Mucosa of descending colon (tissue), 3 donors: ENCODE data around the gene GREM2. TPM values are rescaled to one million over a fixed set of nuclear protein-coding genes. Genes with fewer than 3 reads are reported as not detected.

ENCODE experiments used
- ATAC-seq: fragments of 200-7000 bp; cut with Tn5 transposase; one replicate; pipeline ENCODE4 v1.9.1; 2020; ENCODE audit warnings: mild to moderate bottlenecking, moderate library complexity
- DNase-seq, 3 donors: peaks; one replicate each; pipeline ENCODE4 v3.0.0-alpha.2; 2020
- H3K36me3 ChIP-seq: fragments of 200-600 bp; one replicate; pipeline ENCODE4 v1.8.0; 2021; ENCODE audit warnings: low read depth, mild to moderate bottlenecking
- H3K4me1 ChIP-seq: fragments of 200-600 bp; one replicate; pipeline ENCODE4 v1.8.0; 2021; ENCODE audit warnings: low read depth, mild to moderate bottlenecking
- H3K4me3 ChIP-seq: fragments of 200-600 bp; one replicate; pipeline ENCODE4 v1.8.0; 2021; ENCODE audit warnings: mild to moderate bottlenecking
- H3K9me3 ChIP-seq: fragments of 200-600 bp; one replicate; pipeline ENCODE4 v1.8.0; 2021; ENCODE audit warnings: mild to moderate bottlenecking
- intact Hi-C, 2 donors: fragments of 100-400 bp; cut with DNase I in 1 of 2; cut with micrococcal nuclease in 1 of 2; formaldehyde crosslinking; loops; one replicate each; pipeline versions ENCODE4 v1.11.0 to v1.11.1; 2022; cut with DNase I, micrococcal nuclease
- total RNA-seq, 3 donors: library from RNA; stranded (reverse); fragmentation: NEBNext Ultra II Directional in 2 of 3; extraction: Animal tissue kit (Norgen Biotek cat#: 25700) in 2 of 3; gene quantifications; one replicate each; pipeline versions ENCODE4 v1.2.1 to v1.2.4, GENCODE V29; 2021 to 2023
- TF ChIP-seq, protein P1 (sequence below): fragments of 200-600 bp; IDR thresholded peaks from one replicate; pipeline ENCODE4 v1.8.0; 2022; ENCODE audit warnings: antibody characterized with exemption, mild to moderate bottlenecking
- donor health status: DM: no; HTN: no; CAD: no; lungs with moderate emphysema.
- donor health status: DM: no; HTN: no; CAD: no.
- donor health status: DM: no; HTN: yes; CAD: no.

The GREM2 gene
- total RNA-seq, 3 donors from 2014 or later: 5.1 to 25.5 (median 6.0) TPM

GRCh38 chr1:240591078-240591477, 20.9 kb downstream of the GREM2 start:
- Histone ChIP-seq H3K9me3 (no peaks in the 10 kb centered on the region), H3K36me3 (no peaks in the 10 kb centered on the region), H3K4me3 (no peak overlapping the region), H3K4me1 (peaks cover 11% of the 10 kb centered on the region)
- DNase-seq (no peak), ATAC-seq (peak; percentile 48)
- intact Hi-C loops: no loop called here
- TF ChIP-seq, protein P1, sequence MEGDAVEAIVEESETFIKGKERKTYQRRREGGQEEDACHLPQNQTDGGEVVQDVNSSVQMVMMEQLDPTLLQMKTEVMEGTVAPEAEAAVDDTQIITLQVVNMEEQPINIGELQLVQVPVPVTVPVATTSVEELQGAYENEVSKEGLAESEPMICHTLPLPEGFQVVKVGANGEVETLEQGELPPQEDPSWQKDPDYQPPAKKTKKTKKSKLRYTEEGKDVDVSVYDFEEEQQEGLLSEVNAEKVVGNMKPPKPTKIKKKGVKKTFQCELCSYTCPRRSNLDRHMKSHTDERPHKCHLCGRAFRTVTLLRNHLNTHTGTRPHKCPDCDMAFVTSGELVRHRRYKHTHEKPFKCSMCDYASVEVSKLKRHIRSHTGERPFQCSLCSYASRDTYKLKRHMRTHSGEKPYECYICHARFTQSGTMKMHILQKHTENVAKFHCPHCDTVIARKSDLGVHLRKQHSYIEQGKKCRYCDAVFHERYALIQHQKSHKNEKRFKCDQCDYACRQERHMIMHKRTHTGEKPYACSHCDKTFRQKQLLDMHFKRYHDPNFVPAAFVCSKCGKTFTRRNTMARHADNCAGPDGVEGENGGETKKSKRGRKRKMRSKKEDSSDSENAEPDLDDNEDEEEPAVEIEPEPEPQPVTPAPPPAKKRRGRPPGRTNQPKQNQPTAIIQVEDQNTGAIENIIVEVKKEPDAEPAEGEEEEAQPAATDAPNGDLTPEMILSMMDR: no peak

GRCh38 chr1:240589585-240590110, 22.3 kb downstream of the GREM2 start:
- intact Hi-C loops: no loop called here
- no peaks in the 10 kb centered on the region for H3K36me3 ChIP-seq
- DNase-seq (no peak), ATAC-seq (peak; percentile 60)
- H3K9me3 ChIP-seq: no peaks in the 10 kb centered on the region
- TF ChIP-seq, protein P1: no peak
- no peak overlapping the region for H3K4me3 ChIP-seq
- H3K4me1 ChIP-seq: no peaks in the 10 kb centered on the region

DNA sequence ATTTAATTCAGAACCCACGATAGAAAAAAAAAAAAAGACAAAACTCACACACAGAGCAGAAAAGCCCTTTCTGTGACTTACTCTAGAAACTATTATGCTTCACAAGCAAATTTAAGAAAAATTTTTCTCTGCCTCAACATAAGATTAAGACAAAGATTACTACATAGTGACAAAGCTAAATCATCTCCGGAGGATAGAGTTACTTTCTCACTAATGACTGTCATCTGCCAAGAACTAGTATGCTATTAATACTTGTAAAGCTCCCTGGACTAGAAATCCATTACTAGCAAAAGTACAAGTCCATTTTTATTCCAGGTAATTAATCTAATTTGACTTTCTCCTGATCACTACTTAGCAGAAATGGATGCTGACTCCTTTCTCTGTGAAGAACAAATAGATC, 25.9 kb downstream of the GREM2 start:
- no peaks in the 10 kb centered on the region for H3K4me1 ChIP-seq
- intact Hi-C loops: no loop called here
- ATAC-seq: no peak

DNA sequence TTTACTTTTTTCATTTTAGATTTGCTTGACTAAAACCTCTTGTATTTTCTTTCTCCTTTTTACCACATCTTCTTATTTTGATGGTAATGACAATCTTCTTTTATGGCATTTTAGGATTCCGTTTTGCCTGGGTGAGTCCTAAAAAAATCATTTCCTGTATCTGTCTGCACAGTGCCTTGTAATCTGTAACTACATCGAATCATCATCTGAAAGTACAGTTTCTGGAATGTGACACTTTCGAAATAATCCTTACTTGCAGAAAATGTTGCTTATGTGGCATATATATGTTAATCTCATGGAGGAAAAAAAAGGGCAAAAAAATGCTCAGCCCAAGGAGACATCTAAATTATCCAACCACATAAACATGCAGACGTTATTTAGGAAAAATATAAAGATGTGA, 29.0 kb downstream of the GREM2 start:
- intact Hi-C loops: no loop called here
- no peak overlapping the region for H3K4me3 ChIP-seq
- H3K4me1 ChIP-seq: no peaks in the 10 kb centered on the region
- TF ChIP-seq, protein P1: no peak
- no peaks in the 10 kb centered on the region for H3K9me3 ChIP-seq
- DNase-seq: no peak
- no peaks in the 10 kb centered on the region for H3K36me3 ChIP-seq
- ATAC-seq: no peak

More for the DNA sequence above, 25.9 kb downstream of the GREM2 start:
- no peaks in the 10 kb centered on the region for H3K9me3 ChIP-seq
- H3K4me3 ChIP-seq: no peak overlapping the region
- H3K36me3 ChIP-seq: no peaks in the 10 kb centered on the region
- no peak for DNase-seq
- TF ChIP-seq, protein P1: no peak

DNA sequence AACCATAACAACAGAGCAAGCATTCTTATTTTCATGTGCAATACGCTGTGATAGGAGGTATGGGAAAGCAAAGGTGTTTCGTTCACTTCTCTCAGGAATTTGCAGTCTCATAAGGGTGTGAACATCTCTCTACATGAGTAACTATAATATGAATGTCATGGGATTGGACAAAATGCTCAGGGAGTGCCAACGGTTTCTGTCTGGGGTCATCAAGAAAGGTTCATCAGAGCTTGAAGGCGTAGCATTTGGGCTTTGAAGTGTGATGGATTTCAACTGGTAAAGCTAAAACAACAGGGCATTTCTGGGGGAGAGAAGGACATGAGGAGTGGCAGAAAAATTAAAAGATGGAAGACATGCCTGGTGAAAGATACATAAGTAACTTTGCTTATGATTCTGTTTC, 32.4 kb downstream of the GREM2 start:
- H3K4me3 ChIP-seq: no peak overlapping the region
- TF ChIP-seq, protein P1: no peak
- no peaks in the 10 kb centered on the region for H3K9me3 ChIP-seq
- DNase-seq (no peak), ATAC-seq (no peak)
- intact Hi-C loops: no loop called here
- no peaks in the 10 kb centered on the region for H3K36me3 ChIP-seq
- no peaks in the 10 kb centered on the region for H3K4me1 ChIP-seq

- intact Hi-C loops: no loop called here
- H3K9me3 ChIP-seq: no peaks in the 10 kb centered on the region
- ATAC-seq (no peak), DNase-seq (no peak)
- TF ChIP-seq, protein P1: no peak
- no peaks in the 10 kb centered on the region for H3K36me3 ChIP-seq
- no peaks in the 10 kb centered on the region for H3K4me1 ChIP-seq
- no peak overlapping the region for H3K4me3 ChIP-seq
These were observed 34.9 kb downstream of the GREM2 start for GRCh38 chr1:240577095-240577494.
